Mesodermal cell (in vitro differentiated cells): ENCODE data around the gene DGKD.
"Not testable (repeated sequence)": the region's sequence is repeated elsewhere in the genome, so short reads cannot be mapped to it uniquely, and the experiment has no call there.

Experiments used
- H3K27ac ChIP-seq: 2 replicates; pipeline ENCODE4 v1.7.0; 2013; ENCODE audit warnings: mild to moderate bottlenecking, low read depth, low read length, moderate library complexity; ENCODE audit not compliant: severe bottlenecking
- H3K36me3 ChIP-seq: 2 replicates; pipeline ENCODE4 v1.7.1; 2013; ENCODE audit warnings: mild to moderate bottlenecking, low read length, moderate library complexity; ENCODE audit not compliant: control insufficient read depth, insufficient read depth
- H3K4me1 ChIP-seq: one replicate; pipeline ENCODE4 v1.7.1; 2013; ENCODE audit warnings: mild to moderate bottlenecking, low read length; ENCODE audit not compliant: insufficient read depth, control insufficient read depth, poor library complexity, severe bottlenecking
- H3K4me3 ChIP-seq: 2 replicates; pipeline ENCODE4 v1.7.0; 2013; ENCODE audit warnings: low read length, control low read depth, mild to moderate bottlenecking; ENCODE audit not compliant: insufficient read depth, poor library complexity, severe bottlenecking; ENCODE audit errors: extremely low read depth
- H3K9me3 ChIP-seq: 2 replicates; pipeline ENCODE4 v1.7.1; 2013; ENCODE audit warnings: mild to moderate bottlenecking, low read length, moderate library complexity; ENCODE audit not compliant: control insufficient read depth
- WGBS, 2 experiments: methylation state at CpG; one replicate each; pipeline ENCODE4 v1.1.5; 2013; ENCODE audit warnings: missing lambda C conversion rate in 2 of 2; ENCODE audit not compliant: insufficient coverage in 2 of 2; 5-methylcytosine and 5-hydroxymethylcytosine counted together

Gene DGKD

GRCh38 chr2:233374776-233375175 lies 20.5 kb downstream of the DGKD start:
- peaks cover 13% of the 10 kb centered on the region for H3K36me3 ChIP-seq
- H3K4me1 ChIP-seq, H3K4me3 ChIP-seq, H3K9me3 ChIP-seq, H3K27ac ChIP-seq: not testable (repeated sequence)
- WGBS, 2 experiments, result 87 to 96% methylated on average over 7 to 10 of the region's 11 CpGs

- Histone ChIP-seq H3K4me1 (no peaks in the 10 kb centered on the region), H3K36me3 (peaks cover 13% of the 10 kb centered on the region), H3K9me3 (no peaks in the 10 kb centered on the region), H3K4me3 (no peak overlapping the region), H3K27ac (no peak overlapping the region)
- WGBS, 2 experiments, result 93 to 94% methylated on average over 7 of the region's 10 CpGs
Observed at GRCh38 chr2:233375490-233376314, 21.4 kb downstream of the DGKD start.

- Histone ChIP-seq H3K9me3 (no peaks in the 10 kb centered on the region), H3K4me1 (no peaks in the 10 kb centered on the region), H3K27ac (no peak overlapping the region), H3K36me3 (peaks cover 4% of the 10 kb centered on the region), H3K4me3 (no peak overlapping the region)
- WGBS, 2 experiments, result 91 to 93% methylated on average over 5 of the region's 6 CpGs
Observed at GRCh38 chr2:233379034-233379433, 24.7 kb downstream of the DGKD start.

- Histone ChIP-seq H3K4me3 (no peak overlapping the region), H3K9me3 (no peaks in the 10 kb centered on the region), H3K27ac (no peak overlapping the region), H3K4me1 (peaks cover 4% of the 10 kb centered on the region), H3K36me3 (peaks cover 4% of the 10 kb centered on the region)
- 80 to 100% methylated on average over 1 of the region's 1 CpG for WGBS, 2 experiments
Observed at GRCh38 chr2:233379441-233379840, 25.1 kb downstream of the DGKD start.

- WGBS, 2 experiments, result 84 to 87% methylated on average over 6 to 9 of the region's 13 CpGs
- Histone ChIP-seq H3K36me3 (peaks cover 4% of the 10 kb centered on the region), H3K4me3 (no peak overlapping the region), H3K4me1 (peaks cover 5% of the 10 kb centered on the region), H3K27ac (no peak overlapping the region), H3K9me3 (no peaks in the 10 kb centered on the region)
Observed at GRCh38 chr2:233380132-233380895, 26.0 kb downstream of the DGKD start.

- Histone ChIP-seq H3K4me1 (peaks cover 9% of the 10 kb centered on the region), H3K27ac (no peak overlapping the region), H3K36me3 (peaks cover 4% of the 10 kb centered on the region), H3K4me3 (no peak overlapping the region), H3K9me3 (no peaks in the 10 kb centered on the region)
- WGBS, 2 experiments, result 98 to 100% methylated on average over 4 to 10 of the region's 11 CpGs
Observed at GRCh38 chr2:233380995-233381637, 26.8 kb downstream of the DGKD start.

GRCh38 chr2:233381638-233381995 lies 27.3 kb downstream of the DGKD start:
- Histone ChIP-seq H3K36me3 (peaks cover 4% of the 10 kb centered on the region), H3K4me3 (no peak overlapping the region), H3K27ac (no peak overlapping the region), H3K4me1 (peaks cover 13% of the 10 kb centered on the region), H3K9me3 (no peaks in the 10 kb centered on the region)
- whole genome bisulfite sequencing, 2 experiments, result 86 to 93% methylated on average over 1 to 3 of the region's 4 CpGs

- Histone ChIP-seq H3K4me1 (peaks cover 16% of the 10 kb centered on the region), H3K27ac (no peak overlapping the region), H3K36me3 (no peaks in the 10 kb centered on the region), H3K9me3 (no peaks in the 10 kb centered on the region), H3K4me3 (no peak overlapping the region)
- 89 to 94% methylated on average over 10 of the region's 10 CpGs for WGBS, 2 experiments
Observed at GRCh38 chr2:233384015-233384414, 29.7 kb downstream of the DGKD start.

GRCh38 chr2:233384811-233385488 lies 30.7 kb downstream of the DGKD start:
- Histone ChIP-seq H3K4me3 (no peak overlapping the region), H3K4me1 (peaks cover 16% of the 10 kb centered on the region), H3K9me3 (no peaks in the 10 kb centered on the region), H3K27ac (no peak overlapping the region), H3K36me3 (peaks cover 3% of the 10 kb centered on the region)
- 83 to 92% methylated on average over 7 to 12 of the region's 12 CpGs for WGBS, 2 experiments

GRCh38 chr2:233385489-233386044 lies 31.3 kb downstream of the DGKD start:
- Histone ChIP-seq H3K9me3 (no peaks in the 10 kb centered on the region), H3K4me3 (no peak overlapping the region), H3K4me1 (peaks cover 16% of the 10 kb centered on the region), H3K36me3 (peaks cover 5% of the 10 kb centered on the region), H3K27ac (no peak overlapping the region)
- WGBS, 2 experiments, result 94 to 99% methylated on average over 8 to 12 of the region's 14 CpGs
